Right renal pelvis (tissue), 4 donors: ENCODE measurements around the gene PKHD1. TPM values are rescaled to one million over a fixed set of nuclear protein-coding genes. Genes with fewer than 3 reads are reported as not detected.

Experiments
- DNase-seq, 4 donors: peaks; one replicate each; pipeline ENCODE4 v3.0.0-alpha.2; 2013; ENCODE audit warnings: low read depth in 4 of 4, low spot score in 3 of 4, missing footprints in 1 of 4
- polyA plus RNA-seq, 4 donors: library from polyadenylated mRNA; unstranded; fragments of 120-200 nt; gene quantifications; one replicate each; pipeline ENCODE4 v1.2.1, GENCODE V29; 2013; ENCODE audit not compliant: insufficient read length in 4 of 4

PKHD1 gene
- polyA plus RNA-seq, result 10 to 100 TPM; 19.6 to 24.9 (median 22.1) TPM

- peak in 2 of 4 donors; percentile 55 to 64 for DNase-seq
These were observed at the start of gene PKHD1 for GRCh38 chr6:52087498-52087999. TSS of gene PKHD1 (minus strand) at chr6:52087613. CDS start at chr6:52084933, 2,680 bp downstream.

- DNase-seq, result no peak
These were observed 49.6 kb upstream of the PKHD1 start for GRCh38 chr6:52136934-52137467.

GRCh38 chr6:52136055-52136454 is 48.6 kb upstream of the PKHD1 start:
- DNase-seq, result no peak

- no peak for DNase-seq
These were observed 47.8 kb upstream of the PKHD1 start for GRCh38 chr6:52135217-52135616.

- DNase-seq, result no peak
These were observed 46.6 kb upstream of the PKHD1 start for GRCh38 chr6:52134011-52134410.

GRCh38 chr6:52133324-52133723 is 45.9 kb upstream of the PKHD1 start:
- DNase-seq, result no peak

- no peak for DNase-seq
These were observed 44.9 kb upstream of the PKHD1 start for GRCh38 chr6:52132292-52132691.

GRCh38 chr6:52130440-52130839 is 43.0 kb upstream of the PKHD1 start:
- DNase-seq, result no peak

- DNase-seq, result no peak
These were observed 40.5 kb upstream of the PKHD1 start for GRCh38 chr6:52127957-52128356.

- no peak for DNase-seq
These were observed 38.8 kb upstream of the PKHD1 start for GRCh38 chr6:52126231-52126630.

GRCh38 chr6:52125572-52125971 is 38.2 kb upstream of the PKHD1 start:
- no peak for DNase-seq

- DNase-seq, result peak in 3 of 4 donors; percentile 35 to 60 (median 47)
These were observed 37.7 kb upstream of the PKHD1 start for GRCh38 chr6:52125139-52125538.

GRCh38 chr6:52124126-52125121 is 37.0 kb upstream of the PKHD1 start:
- DNase-seq, result peak in 3 of 4 donors; percentile 25 to 48 (median 28)

- DNase-seq, result no peak
These were observed 35.8 kb upstream of the PKHD1 start for GRCh38 chr6:52123251-52123650.

GRCh38 chr6:52117352-52117751 is 29.9 kb upstream of the PKHD1 start:
- DNase-seq, result no peak

- no peak for DNase-seq
These were observed 29.2 kb upstream of the PKHD1 start for GRCh38 chr6:52116605-52116948.

GRCh38 chr6:52115891-52116604 is 28.6 kb upstream of the PKHD1 start:
- DNase-seq, result no peak

- no peak for DNase-seq
These were observed 27.8 kb upstream of the PKHD1 start for GRCh38 chr6:52115145-52115741.

GRCh38 chr6:52109171-52109571 is 21.8 kb upstream of the PKHD1 start:
- no peak for DNase-seq

GRCh38 chr6:52108128-52108527 is 20.7 kb upstream of the PKHD1 start:
- DNase-seq, result no peak

GRCh38 chr6:52106994-52107393 is 19.6 kb upstream of the PKHD1 start:
- DNase-seq, result no peak
